ENCODE data around the gene KRT5.

Gene KRT5

DNA sequence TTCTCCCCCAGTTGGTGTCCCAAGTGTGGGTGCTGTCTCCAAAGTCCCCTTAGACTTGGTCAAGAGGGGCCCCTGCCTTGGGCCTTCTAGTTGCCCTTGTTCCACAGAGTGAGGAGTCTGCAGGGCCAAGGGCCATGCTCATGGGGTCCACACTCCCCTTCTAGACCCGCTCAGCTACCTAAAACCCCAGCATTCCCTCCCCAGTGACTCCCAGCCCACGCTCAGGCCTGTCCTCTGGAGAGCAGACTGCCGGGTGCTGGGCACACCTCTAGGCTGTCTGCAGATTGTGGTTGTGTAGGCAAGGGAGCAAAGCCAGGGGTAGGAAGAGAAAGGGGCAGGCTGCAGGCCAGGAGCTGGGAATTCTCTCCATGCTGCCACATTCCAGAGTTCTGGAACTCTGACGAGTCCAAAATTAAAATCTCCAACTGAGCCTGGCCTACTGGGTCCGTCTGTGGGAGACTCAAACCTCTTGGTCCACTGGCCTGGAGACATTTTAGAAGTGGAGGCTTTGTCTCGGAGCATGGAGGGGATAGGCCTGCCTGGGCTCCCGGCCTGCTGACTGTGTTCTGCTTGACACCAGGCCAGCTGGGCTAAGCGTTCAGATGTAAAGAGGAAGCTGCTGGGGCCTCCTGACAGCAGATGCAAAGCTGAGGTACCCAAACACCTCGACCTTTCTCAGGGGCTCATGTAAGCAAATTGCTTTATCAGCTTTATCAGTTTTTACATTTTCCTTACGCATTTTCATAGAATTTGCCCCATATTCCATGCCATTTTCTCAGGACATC lies 13.7 kb upstream of the KRT5 start:
- Histone ChIP-seq H3K4me1 (ENCODE audit: insufficient read depth, poor library complexity, severe bottlenecking) (peaks cover 17% of the 10 kb centered on the region), H3K27me3 (ENCODE audit: insufficient read depth, poor library complexity, severe bottlenecking) (no peaks in the 10 kb centered on the region), H3K4me3 (ENCODE audit: severe bottlenecking) (no peak overlapping the region), H3K9me3 (ENCODE audit: severe bottlenecking) (no peaks in the 10 kb centered on the region), H3K27ac (ENCODE audit: poor library complexity, severe bottlenecking) (no peak overlapping the region), H3K36me3 (ENCODE audit: low read depth) (no peaks in the 10 kb centered on the region)
- TF ChIP-seq, protein P1, sequence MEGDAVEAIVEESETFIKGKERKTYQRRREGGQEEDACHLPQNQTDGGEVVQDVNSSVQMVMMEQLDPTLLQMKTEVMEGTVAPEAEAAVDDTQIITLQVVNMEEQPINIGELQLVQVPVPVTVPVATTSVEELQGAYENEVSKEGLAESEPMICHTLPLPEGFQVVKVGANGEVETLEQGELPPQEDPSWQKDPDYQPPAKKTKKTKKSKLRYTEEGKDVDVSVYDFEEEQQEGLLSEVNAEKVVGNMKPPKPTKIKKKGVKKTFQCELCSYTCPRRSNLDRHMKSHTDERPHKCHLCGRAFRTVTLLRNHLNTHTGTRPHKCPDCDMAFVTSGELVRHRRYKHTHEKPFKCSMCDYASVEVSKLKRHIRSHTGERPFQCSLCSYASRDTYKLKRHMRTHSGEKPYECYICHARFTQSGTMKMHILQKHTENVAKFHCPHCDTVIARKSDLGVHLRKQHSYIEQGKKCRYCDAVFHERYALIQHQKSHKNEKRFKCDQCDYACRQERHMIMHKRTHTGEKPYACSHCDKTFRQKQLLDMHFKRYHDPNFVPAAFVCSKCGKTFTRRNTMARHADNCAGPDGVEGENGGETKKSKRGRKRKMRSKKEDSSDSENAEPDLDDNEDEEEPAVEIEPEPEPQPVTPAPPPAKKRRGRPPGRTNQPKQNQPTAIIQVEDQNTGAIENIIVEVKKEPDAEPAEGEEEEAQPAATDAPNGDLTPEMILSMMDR (IDR thresholded peaks at IDR 0.05; ENCODE audit: poor library complexity, severe bottlenecking): no peak
- ATAC-seq (ENCODE audit: low read depth) (no peak), DNase-seq (ENCODE audit: low spot score) (no peak)

DNA sequence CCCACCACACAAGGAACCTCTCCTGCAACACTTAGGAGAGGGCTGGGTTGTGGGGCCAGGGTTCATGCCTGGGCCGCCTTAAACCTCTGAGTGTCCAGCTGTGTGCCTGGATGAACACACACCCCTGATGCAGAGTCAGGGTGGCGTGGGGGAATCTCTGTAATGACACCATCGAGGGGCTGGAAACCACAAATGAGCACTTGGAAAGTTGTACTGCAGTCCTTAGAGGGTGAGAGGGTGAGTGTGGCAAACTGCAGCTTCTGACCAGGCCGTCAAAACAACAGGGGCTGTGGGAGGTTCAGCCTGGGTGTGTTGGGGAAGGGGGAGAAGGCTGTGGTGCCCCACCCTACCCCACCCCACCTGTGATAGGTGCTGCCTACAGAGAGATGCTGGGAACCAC lies 12.4 kb upstream of the KRT5 start:
- Histone ChIP-seq H3K36me3 (ENCODE audit: low read depth) (no peaks in the 10 kb centered on the region), H3K4me3 (ENCODE audit: severe bottlenecking) (no peak overlapping the region), H3K4me1 (ENCODE audit: insufficient read depth, poor library complexity, severe bottlenecking) (peaks cover 4% of the 10 kb centered on the region), H3K27me3 (ENCODE audit: insufficient read depth, poor library complexity, severe bottlenecking) (no peaks in the 10 kb centered on the region), H3K9me3 (ENCODE audit: severe bottlenecking) (no peaks in the 10 kb centered on the region), H3K27ac (ENCODE audit: poor library complexity, severe bottlenecking) (no peak overlapping the region)
- TF ChIP-seq, protein P1 (IDR thresholded peaks at IDR 0.05; ENCODE audit: poor library complexity, severe bottlenecking): no peak
- DNase-seq (ENCODE audit: low spot score): no peak
- no peak for ATAC-seq (ENCODE audit: low read depth)

DNA sequence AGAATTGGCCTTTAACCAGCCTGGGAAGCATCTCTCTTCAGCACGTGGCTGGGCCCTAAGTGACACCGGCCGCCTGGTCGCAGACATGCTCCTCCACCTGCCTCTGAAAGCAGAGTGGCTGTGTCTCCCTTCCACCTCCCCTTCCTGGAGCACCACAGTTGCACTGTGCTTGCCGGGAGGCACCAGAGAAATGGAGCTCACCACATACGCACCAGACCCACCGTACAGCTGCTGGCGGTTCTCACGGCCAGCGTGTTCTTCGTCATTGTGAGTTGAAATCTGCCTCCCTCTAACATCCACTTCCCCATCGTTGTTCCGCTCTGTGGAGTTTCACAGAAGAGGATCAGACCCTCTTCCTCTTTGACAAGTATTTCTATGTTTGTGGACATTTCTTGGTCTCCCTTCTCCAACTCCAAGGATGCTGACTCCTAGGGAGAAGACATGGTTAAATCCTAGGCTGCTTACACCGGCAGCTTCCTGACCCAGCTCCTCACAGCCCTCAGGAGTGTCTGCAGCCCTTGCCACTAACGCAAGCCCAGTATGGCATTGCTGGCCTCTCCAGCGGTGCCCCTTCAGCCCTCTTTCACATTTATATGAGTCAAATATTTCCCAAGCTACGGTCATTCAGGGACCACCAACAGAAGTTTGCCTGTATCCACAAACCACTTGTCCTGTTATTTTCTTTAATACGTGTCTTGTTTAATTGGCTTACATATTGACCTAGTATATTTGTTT lies 11.5 kb upstream of the KRT5 start:
- Histone ChIP-seq H3K36me3 (ENCODE audit: low read depth) (no peaks in the 10 kb centered on the region), H3K9me3 (ENCODE audit: severe bottlenecking) (no peaks in the 10 kb centered on the region), H3K27me3 (ENCODE audit: insufficient read depth, poor library complexity, severe bottlenecking) (no peaks in the 10 kb centered on the region), H3K4me3 (ENCODE audit: severe bottlenecking) (no peak overlapping the region), H3K4me1 (ENCODE audit: insufficient read depth, poor library complexity, severe bottlenecking) (no peaks in the 10 kb centered on the region), H3K27ac (ENCODE audit: poor library complexity, severe bottlenecking) (no peak overlapping the region)
- DNase-seq (ENCODE audit: low spot score): no peak
- no peak for ATAC-seq (ENCODE audit: low read depth)
- TF ChIP-seq, protein P1 (IDR thresholded peaks at IDR 0.05; ENCODE audit: poor library complexity, severe bottlenecking): no peak

DNA sequence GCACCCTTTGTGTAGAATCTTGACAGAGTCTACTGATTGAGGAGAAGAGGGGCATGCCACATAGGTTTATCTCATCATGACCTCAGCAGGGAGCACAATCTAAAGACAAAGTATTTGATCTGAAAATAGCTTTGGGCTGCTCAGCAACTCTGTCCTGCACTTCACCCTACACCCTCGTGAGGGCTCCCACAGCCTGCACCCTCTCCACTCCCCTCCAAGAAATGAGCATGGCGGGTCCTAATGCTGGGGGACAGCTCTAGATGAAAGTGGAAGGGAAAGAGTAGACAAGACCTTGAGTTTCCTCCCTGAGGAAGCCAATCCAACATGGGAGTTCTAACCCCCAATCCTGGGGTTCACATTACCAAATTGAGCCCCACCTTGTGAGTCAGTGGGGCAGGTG lies 10.7 kb upstream of the KRT5 start:
- Histone ChIP-seq H3K36me3 (ENCODE audit: low read depth) (no peaks in the 10 kb centered on the region), H3K27me3 (ENCODE audit: insufficient read depth, poor library complexity, severe bottlenecking) (no peaks in the 10 kb centered on the region), H3K4me3 (ENCODE audit: severe bottlenecking) (no peak overlapping the region), H3K9me3 (ENCODE audit: severe bottlenecking) (no peaks in the 10 kb centered on the region), H3K4me1 (ENCODE audit: insufficient read depth, poor library complexity, severe bottlenecking) (peaks cover 2% of the 10 kb centered on the region), H3K27ac (ENCODE audit: poor library complexity, severe bottlenecking) (no peak overlapping the region)
- TF ChIP-seq, protein P1 (IDR thresholded peaks at IDR 0.05; ENCODE audit: poor library complexity, severe bottlenecking): no peak
- no peak for DNase-seq (ENCODE audit: low spot score)
- no peak for ATAC-seq (ENCODE audit: low read depth)

GRCh38 chr12:52530366-52530765 lies 10.2 kb upstream of the KRT5 start:
- DNase-seq (ENCODE audit: low spot score): no peak
- Histone ChIP-seq H3K36me3 (ENCODE audit: low read depth) (no peaks in the 10 kb centered on the region), H3K9me3 (ENCODE audit: severe bottlenecking) (no peaks in the 10 kb centered on the region), H3K4me3 (ENCODE audit: severe bottlenecking) (no peak overlapping the region), H3K27ac (ENCODE audit: poor library complexity, severe bottlenecking) (no peak overlapping the region), H3K4me1 (ENCODE audit: insufficient read depth, poor library complexity, severe bottlenecking) (peaks cover 7% of the 10 kb centered on the region), H3K27me3 (ENCODE audit: insufficient read depth, poor library complexity, severe bottlenecking) (no peaks in the 10 kb centered on the region)
- TF ChIP-seq, protein P1 (IDR thresholded peaks at IDR 0.05; ENCODE audit: poor library complexity, severe bottlenecking): no peak
- no peak for ATAC-seq (ENCODE audit: low read depth)

Data from RWPE2 (cell line).